GM18870 (cell line): ENCODE data around the gene VWA3B.
"Not testable (repeated sequence)": the region's sequence is repeated elsewhere in the genome, so short reads cannot be mapped to it uniquely, and the experiment has no call there.

Experiments
- ATAC-seq: cut with Tn5 transposase; IDR thresholded peaks from one replicate; pipeline ENCODE4 v1.9.1; 2021; ENCODE audit warnings: moderate library complexity; ENCODE audit not compliant: unreplicated experiment

Gene VWA3B

DNA sequence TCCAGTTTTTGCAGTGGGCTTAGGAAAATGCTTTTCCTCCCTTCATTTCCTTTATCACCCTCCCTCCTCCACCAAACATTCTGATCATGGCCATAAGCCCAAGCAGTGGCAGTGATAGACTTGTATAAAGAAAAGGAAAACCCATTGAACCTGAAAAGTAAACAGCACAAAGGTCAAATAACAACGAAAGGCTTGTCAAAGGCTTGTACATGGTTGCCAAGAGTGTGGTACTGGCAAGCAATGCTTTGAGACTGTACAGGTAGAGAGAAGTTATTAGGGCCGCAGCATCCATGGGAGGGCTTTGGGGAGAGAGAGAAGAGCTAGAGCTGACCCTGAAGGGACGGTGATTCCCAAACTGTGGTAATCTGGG, 2.1 kb upstream of the VWA3B start:
- no peak for ATAC-seq

DNA sequence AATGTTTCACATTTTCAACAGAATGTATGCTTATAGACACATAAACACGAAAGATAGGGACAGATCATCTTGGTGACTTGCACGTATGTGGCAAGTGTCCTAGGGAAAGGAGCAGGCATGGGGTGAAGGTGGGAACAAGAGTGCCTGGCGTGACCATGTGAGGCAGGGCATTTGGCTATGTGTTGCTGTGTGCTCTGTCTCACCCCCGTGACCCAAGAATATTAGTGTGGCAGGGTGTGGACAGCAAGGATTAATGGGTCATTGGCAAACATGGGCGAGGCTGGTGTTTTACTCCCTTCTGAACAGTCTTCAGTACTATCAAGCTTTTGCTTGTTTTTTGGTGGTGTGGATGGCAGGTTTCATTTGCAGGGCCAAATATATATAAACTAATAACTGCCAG, 1.3 kb upstream of the VWA3B start:
- no peak for ATAC-seq

DNA sequence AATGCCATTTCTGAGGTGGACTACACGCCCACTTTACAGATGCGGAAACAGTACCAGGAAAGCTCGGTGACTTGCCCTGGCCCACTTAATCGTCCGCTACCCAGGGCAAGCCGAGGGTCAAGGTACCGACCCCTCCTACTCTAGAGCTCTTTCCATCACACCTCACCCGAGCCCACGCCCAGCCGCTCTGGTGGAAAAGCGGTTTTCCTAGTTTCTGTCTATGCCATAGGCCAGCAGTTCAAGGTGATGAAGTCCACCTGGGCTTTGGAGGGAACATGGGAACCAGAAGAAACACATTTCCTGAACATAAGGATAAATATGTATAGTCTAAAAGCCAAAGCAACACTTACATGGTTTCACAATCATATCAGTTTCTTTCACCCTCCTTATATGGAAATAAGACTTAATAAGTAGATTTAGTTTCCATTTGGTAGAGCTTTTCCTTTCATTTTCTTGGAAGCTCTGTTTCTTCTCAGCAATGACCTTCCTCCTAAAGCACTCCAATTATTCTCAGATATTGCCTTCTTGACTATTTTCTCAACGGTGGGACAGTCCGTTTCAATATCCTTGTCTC, 567 bp downstream of the VWA3B start:
- ATAC-seq, result no peak

DNA sequence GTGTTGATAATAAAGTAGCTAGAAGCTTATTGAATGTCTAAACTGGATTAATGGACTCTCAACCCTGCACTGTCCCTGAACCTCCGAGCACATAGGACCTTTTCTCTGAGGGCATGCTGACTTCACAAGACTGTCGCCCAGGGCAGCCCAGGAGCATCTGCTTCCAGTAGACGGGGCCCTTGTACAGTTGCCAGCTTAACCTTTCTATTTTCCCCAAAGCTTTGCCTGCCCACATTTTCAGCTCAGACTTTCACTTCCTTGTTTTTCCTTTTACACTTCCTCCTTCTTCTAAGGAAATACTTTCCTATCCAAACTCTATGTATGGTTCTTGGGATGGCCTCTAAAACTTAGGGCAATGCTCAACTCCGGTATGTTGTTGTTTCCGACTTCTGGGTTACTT, 1.3 kb downstream of the VWA3B start:
- no peak for ATAC-seq

DNA sequence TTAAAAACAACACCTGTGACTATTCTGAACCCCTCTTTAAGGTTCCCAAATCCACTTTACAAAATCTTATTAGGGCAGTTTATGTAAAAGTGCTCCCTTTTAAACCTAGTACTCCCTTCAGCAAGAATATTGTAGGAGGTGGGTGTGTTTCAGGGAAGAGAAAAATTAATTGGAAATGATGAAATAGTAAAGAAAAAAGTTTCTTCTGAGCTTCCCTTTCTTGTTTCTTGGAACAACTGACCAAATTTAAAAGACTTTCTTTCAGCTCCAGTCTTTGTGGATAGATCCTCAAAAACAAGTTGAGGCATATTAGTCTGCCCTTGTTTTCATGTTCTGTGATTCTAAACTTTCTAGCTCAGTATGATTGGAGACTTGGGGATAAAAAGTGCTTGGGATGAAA, 3.0 kb downstream of the VWA3B start:
- no peak for ATAC-seq

DNA sequence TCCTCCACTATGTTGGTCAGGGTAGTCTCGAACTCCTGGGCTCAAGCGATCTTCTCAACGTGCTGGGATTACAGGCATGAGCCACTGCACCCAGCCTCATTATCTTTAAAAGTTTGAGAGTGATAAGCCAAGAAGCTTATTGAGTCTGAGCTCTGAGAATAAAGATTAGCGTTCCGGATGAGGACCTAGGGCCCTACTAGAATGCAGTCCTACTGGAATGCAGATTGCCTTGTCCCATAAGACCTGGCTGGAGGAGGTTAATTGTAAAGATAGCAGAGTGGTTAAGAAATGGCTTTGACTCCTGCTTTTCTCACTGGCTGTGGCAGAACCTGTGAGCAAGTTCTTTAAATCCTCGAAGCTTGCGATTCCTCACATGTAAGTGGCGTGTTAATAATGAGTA, 4.0 kb downstream of the VWA3B start:
- ATAC-seq, result no peak

DNA sequence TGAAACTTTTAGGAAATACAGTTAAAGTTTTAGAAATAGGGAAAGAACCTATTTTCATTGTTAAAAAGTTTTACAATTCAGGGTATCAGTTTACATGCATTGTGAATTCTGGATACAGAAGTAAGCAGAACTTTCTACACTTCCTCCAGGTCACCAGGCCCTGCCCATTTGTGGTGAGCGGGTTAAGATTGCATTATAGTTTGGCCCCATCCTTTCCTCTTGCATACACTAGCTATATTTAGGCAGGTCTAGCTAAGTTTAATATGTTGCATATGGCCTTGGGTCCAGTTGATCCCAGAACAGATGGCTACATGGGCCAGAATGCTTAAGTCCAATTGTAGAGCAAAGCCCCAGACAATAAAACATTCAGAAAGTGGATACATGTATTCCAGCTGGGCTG, 4.8 kb downstream of the VWA3B start:
- no peak for ATAC-seq

DNA sequence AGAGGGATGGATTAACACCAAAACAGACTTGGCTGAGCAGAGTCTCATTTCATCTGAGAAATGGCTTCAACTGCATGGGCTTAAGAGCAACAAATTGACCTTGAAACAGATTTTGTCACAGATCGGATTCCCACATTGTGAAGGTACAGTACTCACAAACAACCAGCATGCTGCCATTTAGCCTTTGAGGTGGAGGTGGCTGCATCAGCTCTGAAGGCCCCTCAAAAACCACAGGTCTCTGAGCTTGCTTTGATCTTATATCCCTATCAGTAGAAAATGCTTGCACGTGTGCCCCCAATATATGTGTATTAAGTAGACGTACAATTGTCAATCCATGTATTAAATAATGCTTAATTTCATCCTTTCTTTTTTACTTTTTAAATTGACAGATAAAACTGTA, 6.2 kb downstream of the VWA3B start:
- ATAC-seq, result no peak

DNA sequence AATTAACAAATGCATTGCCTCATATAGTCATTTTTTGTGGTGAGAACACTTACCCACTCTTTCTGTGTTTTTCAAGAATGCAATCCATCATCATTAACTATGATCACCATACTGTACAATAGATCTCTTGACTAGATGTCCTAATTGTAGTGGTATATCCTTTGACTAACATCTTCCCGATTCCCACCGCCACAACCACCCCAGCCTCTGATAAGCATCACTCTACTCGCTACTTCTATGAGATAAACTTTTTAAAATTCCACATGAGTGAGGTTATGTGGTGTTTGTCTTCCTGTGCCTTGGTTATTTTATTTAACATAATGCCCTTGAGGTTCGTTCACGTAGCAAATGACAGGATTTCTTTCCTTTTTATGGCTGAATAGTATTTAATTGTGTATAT, 6.6 kb downstream of the VWA3B start:
- no peak for ATAC-seq

DNA sequence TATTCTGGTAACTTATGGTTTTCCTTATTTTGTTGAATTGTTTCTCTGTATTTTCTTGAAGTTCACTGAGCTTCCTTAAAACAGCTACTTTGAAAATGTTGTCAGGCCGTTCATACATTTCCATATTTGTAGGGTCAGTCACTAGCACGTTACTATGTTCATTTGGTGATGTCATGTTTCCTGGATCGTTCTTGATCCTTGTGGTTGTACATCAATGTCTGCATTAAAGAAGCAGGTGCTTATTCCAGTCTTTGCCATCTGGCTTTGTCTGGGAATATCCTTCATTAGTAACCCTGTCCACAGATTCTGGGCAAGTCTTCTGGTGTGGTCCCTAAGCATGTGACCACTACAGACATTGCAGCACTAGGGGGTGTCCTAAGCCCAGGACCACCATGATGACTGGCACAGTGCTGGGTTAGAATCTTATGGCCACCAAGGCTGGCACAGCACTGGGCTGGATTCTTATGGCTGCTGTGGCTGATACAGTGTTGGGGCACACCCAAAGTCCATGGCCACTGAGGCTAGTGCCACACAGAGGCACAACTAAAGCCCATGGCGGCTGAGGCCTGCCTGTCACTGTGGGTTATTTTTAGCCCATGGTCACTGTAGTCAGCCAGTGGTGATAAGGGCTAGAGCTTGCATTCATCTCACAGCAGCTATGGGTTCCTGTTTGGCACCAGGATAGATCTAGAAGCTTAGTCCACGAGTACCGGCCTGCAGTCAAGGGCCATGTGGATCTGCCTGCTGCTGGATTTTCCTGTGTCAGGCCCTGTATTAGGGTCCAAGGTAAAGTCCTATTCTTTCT, 13.2 kb downstream of the VWA3B start:
- ATAC-seq, result no peak

DNA sequence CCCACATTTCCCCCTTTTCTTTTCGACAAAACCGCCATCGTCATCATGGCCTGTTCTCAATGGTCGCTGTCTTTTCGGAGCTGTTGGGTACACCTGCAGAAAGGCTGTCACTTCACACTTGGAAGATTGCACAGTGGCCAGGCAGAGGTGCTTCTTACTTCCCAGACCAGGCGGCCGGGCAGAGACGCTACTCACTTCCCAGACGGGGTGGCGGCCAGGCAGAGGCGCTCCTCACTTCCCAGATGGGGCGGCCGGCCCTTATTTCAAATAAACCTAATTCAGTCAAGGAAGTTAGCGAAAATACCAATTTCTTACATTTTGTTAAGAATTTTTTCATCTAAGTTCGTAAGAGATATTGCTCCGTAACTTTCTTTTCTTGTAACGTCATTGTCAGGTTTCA, 15.3 kb downstream of the VWA3B start:
- not testable (repeated sequence) for ATAC-seq

DNA sequence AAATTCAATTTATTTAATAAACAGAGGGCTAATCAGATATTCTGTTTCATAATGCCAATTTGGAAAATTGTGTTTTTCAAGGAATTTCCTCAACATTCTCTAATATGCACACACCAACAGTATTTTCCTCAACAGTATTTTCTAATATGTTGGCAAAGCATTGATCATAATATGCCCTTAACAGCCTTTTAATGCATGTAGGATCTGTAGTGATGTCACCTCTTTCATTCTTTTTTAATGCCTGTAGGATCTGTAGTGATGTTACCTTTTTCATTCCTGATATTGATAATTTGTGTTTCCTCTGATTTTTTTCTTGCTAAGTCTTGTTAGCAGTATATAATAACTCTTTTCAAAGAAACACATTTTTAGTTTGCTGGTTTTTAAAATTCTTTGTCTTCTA, 15.9 kb downstream of the VWA3B start:
- ATAC-seq, result no peak

DNA sequence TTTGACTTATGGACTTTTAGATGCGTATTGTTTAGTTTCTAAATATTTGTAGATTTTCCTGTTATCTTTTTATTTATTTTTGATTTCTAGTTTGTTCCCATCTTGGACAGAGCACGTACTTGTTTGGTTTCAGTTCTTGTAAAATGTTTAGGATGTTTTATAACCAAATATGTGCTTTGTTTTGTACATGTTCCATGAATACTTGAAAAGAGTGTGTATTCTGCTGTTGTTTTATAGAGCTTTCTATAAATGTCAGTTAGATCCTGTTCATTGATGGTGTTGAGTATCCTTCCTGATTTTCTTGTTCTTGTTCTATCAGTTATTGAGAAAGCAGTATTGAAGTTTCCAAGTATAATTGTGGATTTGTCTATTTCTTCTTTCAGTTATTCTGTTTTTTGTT, 21.1 kb downstream of the VWA3B start:
- ATAC-seq, result no peak

DNA sequence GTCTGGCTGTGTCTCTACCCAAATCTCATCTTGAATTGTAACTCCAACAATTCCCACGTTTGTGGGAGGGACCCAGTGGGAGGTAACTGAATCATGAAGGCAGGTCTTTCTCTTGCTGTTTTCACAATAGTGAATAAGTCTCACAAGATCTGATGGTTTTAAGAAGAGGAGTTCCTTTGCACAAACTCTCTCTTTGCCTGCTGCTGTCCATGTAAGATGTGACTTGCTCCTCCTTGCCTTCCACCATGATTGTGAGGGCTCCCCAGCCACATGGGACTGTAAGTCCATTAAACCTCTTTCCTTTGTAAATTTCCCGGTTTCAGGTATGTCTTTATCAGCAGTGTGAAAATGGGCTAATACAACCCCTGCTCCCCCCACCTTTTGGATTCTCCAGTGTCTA, 23.8 kb downstream of the VWA3B start:
- ATAC-seq, result no peak

DNA sequence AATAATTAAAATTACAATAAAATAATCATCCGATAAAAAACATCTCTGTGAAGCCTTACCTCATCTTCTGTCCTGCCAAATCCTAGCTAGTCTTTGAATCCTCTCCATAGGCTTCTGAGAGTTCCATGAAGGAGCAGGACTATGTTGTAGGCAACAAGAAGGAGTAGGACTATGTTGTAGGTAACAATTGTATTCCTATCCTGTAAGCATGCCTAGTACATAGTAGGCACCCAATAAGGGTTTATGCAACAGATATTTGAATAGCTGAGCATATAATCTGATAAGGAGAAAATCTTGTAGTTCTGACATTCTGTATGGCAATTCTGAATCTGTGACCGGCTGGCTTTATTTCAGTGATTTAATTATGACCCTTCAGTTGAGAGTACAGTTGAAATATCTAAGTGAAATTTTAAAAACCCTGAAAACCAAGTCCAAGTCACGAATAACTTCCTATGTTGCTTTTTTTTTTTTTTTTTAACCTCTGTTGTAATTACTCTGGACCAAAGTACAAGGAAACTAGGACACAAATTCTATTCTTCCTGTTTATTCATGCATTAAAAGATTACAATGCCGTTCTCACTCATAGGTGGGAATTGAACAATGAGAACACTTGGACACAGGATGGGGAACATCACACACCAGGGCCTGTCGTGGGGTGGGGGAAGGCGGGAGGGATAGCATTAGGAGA, 27.8 kb downstream of the VWA3B start:
- ATAC-seq, result no peak

DNA sequence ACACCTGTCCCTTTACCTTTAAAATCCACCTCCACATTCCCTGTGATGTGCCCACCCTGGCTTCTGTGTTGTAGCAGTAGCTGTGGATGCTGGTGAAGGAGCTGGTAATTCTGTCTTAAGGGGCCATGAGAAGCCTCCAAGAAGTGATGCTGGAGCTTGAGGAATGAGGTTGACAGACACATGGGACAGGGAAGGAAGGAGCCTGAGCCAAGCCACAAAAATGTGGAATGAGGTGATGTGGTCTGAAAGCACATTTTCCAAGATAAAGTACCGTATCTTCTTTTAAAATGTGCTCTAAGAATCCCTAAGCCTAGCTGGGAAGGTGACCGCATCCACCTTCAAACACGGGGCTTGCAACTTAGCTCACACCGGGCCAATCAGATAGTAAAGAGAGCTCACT, 31.2 kb downstream of the VWA3B start:
- ATAC-seq, result no peak

DNA sequence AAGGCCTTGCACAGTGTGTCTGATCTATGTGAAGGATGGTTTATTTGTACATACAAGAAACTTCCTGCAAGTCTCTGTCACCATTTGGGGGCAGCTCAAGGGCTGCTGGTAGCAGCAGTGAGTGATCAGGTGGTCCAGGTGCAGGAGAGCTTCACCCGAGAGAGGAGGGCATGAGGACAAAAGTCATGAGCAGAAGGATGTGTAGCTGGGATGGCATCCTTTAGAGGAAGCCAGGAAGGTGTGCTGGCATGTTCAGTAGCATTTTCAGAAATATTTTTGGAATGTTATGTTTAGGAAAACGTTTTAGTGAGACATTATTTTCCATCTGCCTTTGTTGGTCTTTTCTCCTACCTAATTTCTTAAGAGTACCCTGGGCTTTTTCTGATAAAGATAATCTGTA, 31.9 kb downstream of the VWA3B start:
- no peak for ATAC-seq

DNA sequence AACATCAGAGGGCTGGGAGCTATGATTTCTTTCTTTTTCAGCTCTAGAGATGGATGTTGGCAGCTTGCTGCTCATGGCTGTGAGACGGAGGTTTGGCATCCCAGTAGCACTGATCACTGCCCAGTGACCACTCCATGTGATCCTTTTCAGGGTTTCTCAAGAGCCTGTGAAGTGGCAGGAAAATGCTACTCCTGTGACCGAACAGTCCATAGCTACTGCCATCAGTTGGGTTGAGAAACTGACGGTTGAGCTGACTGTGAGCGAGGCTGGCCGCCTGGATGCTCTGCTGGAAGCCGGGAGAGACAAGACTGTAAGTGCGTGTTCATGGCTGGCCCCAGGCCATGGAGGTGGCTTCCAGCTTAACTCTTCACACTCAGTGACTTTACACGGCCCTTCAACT, 34.2 kb downstream of the VWA3B start:
- ATAC-seq, result no peak

DNA sequence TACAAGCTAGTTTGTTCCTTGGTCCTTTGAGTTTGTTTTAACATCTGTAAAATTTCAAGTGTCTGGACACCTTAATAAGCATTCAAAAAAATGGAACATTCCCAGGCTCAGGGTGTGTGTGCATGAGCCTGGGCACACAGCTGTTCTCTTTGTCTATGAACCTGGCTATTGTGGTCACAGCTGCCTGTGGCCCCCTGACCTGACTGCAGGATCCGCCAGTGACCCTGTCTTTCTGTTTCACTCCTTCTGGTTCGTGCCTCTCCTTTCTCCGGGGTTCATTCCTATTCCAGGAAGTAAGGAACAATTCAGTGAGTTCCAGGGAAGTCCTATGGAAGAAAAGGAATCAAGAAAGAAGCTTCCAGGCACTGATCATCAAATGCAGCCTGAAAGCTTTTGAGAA, 35.6 kb downstream of the VWA3B start:
- ATAC-seq, result no peak

DNA sequence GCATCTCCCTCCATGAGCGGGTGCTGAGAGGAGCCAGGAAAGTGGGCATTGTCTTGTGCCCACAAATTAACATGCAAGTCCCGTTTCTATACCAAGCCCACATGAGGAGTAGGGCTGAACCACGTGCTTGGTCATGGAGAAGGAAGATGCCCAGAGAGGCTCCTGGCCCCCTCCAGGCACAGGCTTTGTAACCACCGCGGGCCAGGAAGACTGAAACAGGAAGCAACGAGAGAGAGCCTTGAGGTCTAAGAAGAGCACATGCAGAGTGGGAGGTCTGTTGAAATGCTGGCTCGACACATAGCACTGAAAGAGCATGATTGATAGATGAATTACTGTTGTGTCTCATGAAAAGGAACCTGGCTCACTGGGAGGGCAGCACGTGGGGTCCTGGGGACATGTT, 36.3 kb downstream of the VWA3B start:
- ATAC-seq, result no peak

DNA sequence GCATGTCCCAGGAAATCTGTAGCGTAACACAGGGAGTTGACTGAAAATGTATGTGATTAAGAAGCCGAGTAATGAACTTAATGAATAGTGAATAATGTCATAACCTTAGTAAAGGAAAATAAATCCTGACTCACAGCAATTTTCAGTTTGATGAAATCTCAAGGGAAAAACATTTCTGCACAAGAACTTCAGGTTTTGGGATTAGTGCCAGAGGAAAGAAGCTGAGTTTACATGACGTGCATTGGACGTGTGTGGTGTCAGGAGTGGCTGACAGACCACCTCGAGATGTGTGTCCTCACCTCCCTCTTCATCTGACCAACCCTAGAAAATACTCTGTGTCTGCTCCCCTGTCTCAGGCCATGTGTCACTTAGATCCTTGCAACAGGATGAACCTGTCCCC, 39.1 kb downstream of the VWA3B start:
- ATAC-seq, result no peak

DNA sequence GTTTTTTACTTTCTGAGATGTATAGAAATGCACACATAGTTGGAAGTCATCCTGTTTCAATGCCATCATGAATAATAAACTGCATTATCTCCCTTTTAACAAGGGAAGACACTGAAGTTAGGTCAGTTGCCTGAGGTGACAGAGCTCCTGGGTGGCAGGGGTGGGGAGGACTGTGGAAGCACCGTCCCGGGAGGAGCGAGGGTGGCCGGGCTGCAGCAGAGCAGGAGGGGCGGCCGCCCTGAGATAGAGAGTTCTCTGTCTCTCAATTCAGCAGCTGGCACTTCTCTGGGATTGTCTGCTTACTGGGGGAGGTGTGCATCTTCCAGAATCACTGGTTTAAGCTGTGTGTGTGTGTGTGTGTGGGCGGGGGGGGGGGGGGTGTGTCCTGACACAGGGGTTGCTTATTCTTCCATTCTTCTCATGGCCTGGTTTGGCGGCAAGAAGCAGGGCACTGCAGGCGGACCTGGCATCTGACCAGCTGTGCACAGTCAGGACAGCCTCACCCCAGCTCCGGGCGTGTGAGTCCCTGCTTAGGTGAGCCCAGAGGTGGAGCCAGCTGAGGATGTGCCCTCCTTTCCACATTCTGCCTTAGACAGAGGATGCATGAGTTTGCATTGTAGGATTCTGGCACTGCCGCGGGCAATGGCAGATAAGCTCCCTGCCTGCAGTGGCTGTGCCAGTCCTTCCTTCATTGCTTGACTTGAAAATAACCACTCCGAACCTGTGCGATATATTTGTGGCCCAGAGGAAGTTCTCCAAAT, 40.4 kb downstream of the VWA3B start:
- ATAC-seq, result no peak
